ENCODE data around the gene SND1.

SND1 gene

GRCh38 chr7:127726476-127726875, 74.5 kb downstream of the SND1 start:
- no peak overlapping the region for H3K4me3 ChIP-seq (ENCODE audit: low read depth, low read length)
- H3K27ac ChIP-seq, result no peak overlapping the region
- in situ Hi-C loops (cut with HindIII; ENCODE audit: low pct_ligation_motif_present, low sequenced_read_pairs), result no loop called here
- H3K27me3 ChIP-seq (replicated peaks), result no peaks in the 10 kb centered on the region
- H3K36me3 ChIP-seq (replicated peaks), result peaks cover 60% of the 10 kb centered on the region
- TF ChIP-seq CTCF (IDR thresholded peaks at IDR 0.05; ENCODE audit: low read depth, low read length, missing control alignments), result no peak
- no peak for DNase-seq

GRCh38 chr7:127730658-127731276, 78.8 kb downstream of the SND1 start:
- H3K27ac ChIP-seq, result no peak overlapping the region
- in situ Hi-C loops (cut with HindIII; ENCODE audit: low pct_ligation_motif_present, low sequenced_read_pairs), result no loop called here
- H3K36me3 ChIP-seq (replicated peaks), result peaks cover 43% of the 10 kb centered on the region
- H3K27me3 ChIP-seq (replicated peaks), result no peaks in the 10 kb centered on the region
- H3K4me3 ChIP-seq (ENCODE audit: low read depth, low read length), result no peak overlapping the region
- TF ChIP-seq CTCF (IDR thresholded peaks at IDR 0.05; ENCODE audit: low read depth, low read length, missing control alignments), result no peak
- no peak for DNase-seq

- TF ChIP-seq CTCF (IDR thresholded peaks at IDR 0.05; ENCODE audit: low read depth, low read length, missing control alignments), result no peak
- DNase-seq, result no peak
- Histone ChIP-seq H3K4me3 (ENCODE audit: low read depth, low read length) (no peak overlapping the region), H3K36me3 (replicated peaks) (peaks cover 43% of the 10 kb centered on the region), H3K27ac (no peak overlapping the region), H3K27me3 (replicated peaks) (no peaks in the 10 kb centered on the region)
- in situ Hi-C loops (cut with HindIII; ENCODE audit: low pct_ligation_motif_present, low sequenced_read_pairs), result no loop called here
Measured at GRCh38 chr7:127731431-127732080, 79.6 kb downstream of the SND1 start.

GRCh38 chr7:127732306-127732705, 80.3 kb downstream of the SND1 start:
- in situ Hi-C loops (cut with HindIII; ENCODE audit: low pct_ligation_motif_present, low sequenced_read_pairs), result no loop called here
- Histone ChIP-seq H3K4me3 (ENCODE audit: low read depth, low read length) (no peak overlapping the region), H3K36me3 (replicated peaks) (peaks cover 40% of the 10 kb centered on the region), H3K27me3 (replicated peaks) (no peaks in the 10 kb centered on the region), H3K27ac (no peak overlapping the region)
- TF ChIP-seq CTCF (IDR thresholded peaks at IDR 0.05; ENCODE audit: low read depth, low read length, missing control alignments), result no peak
- DNase-seq, result no peak

GRCh38 chr7:127733986-127734385, 82.0 kb downstream of the SND1 start:
- no peak for DNase-seq
- in situ Hi-C loops (cut with HindIII; ENCODE audit: low pct_ligation_motif_present, low sequenced_read_pairs), result no loop called here
- Histone ChIP-seq H3K4me3 (ENCODE audit: low read depth, low read length) (no peak overlapping the region), H3K27me3 (replicated peaks) (no peaks in the 10 kb centered on the region), H3K36me3 (replicated peaks) (peaks cover 45% of the 10 kb centered on the region), H3K27ac (no peak overlapping the region)
- no peak for TF ChIP-seq CTCF (IDR thresholded peaks at IDR 0.05; ENCODE audit: low read depth, low read length, missing control alignments)

- no peak for TF ChIP-seq CTCF (IDR thresholded peaks at IDR 0.05; ENCODE audit: low read depth, low read length, missing control alignments)
- no peaks in the 10 kb centered on the region for H3K27me3 ChIP-seq (replicated peaks)
- H3K36me3 ChIP-seq (replicated peaks), result peaks cover 30% of the 10 kb centered on the region
- in situ Hi-C loops (cut with HindIII; ENCODE audit: low pct_ligation_motif_present, low sequenced_read_pairs), result no loop called here
- no peak overlapping the region for H3K4me3 ChIP-seq (ENCODE audit: low read depth, low read length)
- no peak for DNase-seq
- H3K27ac ChIP-seq, result no peak overlapping the region
Measured at GRCh38 chr7:127736511-127736910, 84.5 kb downstream of the SND1 start.
